Colon (tissue), 2 donors: Measurements from ENCODE around the gene G6PC3.
"Not testable (repeated sequence)": the region's sequence is repeated elsewhere in the genome, so short reads cannot be mapped to it uniquely, and the experiment has no call there.

Experiments
- FAIRE-seq: peaks from 2 replicates; lab custom pipeline; 2012; peaks lifted over from hg19 to GRCh38; lab: Jason Lieb, UNC
- donor health status: control.
- donor health status: control.

G6PC3 gene, protein sequence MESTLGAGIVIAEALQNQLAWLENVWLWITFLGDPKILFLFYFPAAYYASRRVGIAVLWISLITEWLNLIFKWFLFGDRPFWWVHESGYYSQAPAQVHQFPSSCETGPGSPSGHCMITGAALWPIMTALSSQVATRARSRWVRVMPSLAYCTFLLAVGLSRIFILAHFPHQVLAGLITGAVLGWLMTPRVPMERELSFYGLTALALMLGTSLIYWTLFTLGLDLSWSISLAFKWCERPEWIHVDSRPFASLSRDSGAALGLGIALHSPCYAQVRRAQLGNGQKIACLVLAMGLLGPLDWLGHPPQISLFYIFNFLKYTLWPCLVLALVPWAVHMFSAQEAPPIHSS

GRCh38 chr17:44070455-44071197 lies at the start of gene G6PC3:
TSS of gene G6PC3 (plus strand) at chr17:44070735. CDS start at chr17:44070966, 231 bp downstream.
- FAIRE-seq = no peak

GRCh38 chr17:44021227-44021626 lies 49.3 kb upstream of the G6PC3 start:
- FAIRE-seq = not testable (repeated sequence)

DNA sequence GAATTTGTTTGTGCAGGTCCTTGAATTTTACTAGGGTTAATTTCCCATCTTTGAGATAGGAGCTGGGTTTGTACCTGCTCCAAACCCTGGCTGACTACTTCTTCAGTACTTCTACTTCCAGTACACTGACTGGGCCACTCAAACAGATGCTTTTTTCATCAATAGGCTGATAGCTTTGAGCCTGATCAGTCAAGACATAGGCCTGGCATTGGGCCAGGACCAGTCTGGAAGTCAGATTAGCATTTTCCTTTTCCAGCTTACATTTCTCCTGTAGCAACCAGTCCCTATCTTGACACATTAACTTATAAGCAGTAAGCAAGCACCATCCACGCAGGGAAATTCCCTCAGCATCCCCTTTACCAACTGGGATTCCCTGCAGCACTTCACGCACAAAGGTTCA lies 48.3 kb upstream of the G6PC3 start:
- FAIRE-seq = no peak

DNA sequence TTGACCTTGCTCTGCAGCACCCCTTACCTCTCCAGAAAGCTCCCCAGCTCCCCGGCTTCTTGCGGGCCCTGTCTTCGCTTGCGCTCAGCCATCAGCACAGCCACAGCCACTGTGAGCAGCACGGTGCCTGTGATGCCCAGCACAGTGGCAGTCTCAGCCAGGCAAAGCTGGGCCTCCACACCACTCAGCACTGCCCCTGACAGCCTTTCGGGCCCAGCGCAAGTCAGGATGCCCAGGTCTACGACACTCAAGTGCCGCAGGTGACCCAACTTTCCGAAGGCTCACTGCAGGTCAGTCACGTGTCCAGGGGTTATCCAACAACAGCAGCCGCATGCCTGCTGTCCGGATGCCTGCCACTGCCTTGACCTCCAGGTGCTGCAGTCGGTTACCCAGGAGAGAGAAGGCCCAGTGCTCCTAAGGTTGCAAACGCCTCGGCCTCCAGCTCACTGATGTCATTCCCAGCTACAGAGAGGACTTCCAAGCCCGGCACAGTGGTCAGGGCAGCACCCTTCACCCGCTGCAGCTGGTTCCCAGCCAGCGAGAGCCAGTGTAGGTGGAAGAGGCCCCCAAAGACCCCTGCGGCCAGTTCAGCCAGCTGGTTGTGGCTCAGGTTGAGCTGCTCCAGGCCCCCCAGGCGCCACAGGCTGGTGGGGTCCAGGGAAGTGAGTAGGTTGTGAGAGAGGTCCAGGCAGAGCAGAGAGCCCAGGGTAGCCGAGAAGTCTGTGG lies 46.8 kb upstream of the G6PC3 start:
- FAIRE-seq = no peak

GRCh38 chr17:44024271-44024663 lies 46.3 kb upstream of the G6PC3 start:
- FAIRE-seq = no peak

DNA sequence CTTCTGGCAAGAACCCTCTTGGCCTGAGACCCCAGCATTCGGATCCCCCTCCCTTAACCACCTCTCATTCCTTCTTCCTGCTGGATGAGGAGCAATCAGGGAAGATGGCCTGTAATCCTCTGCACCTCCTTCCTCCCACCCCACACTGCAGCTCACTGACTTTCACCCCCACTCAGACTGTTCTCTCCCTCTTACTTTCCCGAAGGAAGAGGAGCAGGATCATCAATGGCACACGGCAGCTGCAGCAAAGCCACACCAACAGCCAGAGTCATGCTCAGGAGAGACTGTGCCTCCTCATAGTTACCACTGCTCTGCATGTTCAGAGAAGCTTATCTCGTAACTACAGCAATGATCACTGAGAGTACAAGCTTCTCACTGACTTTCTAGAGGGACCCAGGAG lies 45.7 kb upstream of the G6PC3 start:
- no peak for FAIRE-seq

DNA sequence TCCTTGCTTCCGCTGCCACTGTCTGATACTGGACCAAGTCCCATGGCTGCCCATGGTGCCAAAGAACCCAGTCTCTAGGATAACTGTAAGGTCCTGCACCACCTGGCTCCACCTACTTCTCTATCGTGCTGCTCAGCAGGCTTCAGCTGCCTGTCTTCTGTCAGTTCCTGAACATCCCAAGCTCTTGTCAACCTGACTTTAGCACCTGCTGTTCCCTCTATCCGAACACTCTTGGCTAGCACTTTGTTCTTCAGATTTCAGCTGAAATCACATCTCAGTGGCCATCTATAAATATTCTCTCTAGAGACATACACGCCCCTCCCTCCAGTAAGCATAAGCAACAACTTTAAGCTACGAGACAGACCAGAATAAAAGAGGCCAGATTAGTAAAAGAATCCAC lies 40.8 kb upstream of the G6PC3 start:
- FAIRE-seq = no peak

- FAIRE-seq = no peak
Measured at GRCh38 chr17:44030482-44030881, 40.1 kb upstream of the G6PC3 start.

DNA sequence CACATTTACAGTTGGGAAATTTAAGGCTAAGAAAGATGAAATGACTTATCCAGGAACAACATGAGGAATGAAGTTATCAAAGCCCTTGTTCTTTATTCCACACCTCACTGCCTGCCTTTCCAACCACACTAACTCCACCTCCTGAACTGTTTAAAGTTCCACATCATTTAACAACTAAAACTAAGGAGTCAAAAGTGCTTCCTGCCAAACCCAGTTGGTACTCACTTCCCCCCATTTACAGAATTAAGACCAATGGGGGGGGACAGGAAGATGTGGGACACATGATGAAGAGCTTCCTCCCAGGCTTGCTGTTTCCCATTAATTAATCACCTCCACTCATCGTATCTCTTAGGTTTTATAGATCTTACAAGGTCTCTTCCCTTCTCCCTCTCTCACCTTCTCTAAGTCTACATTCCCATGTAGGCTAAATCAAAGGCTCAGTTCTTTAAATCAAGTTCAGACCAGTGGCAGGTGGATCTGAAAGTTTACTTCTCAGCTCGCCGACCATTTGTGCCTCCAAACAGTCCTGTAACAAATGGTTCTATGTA lies 36.6 kb upstream of the G6PC3 start:
- FAIRE-seq = no peak

- not testable (repeated sequence) for FAIRE-seq
Measured at GRCh38 chr17:44034688-44035087, 35.8 kb upstream of the G6PC3 start.

- FAIRE-seq = no peak
Measured at GRCh38 chr17:44037471-44037870, 33.1 kb upstream of the G6PC3 start.

GRCh38 chr17:44038604-44039011 lies 31.9 kb upstream of the G6PC3 start:
- no peak for FAIRE-seq

DNA sequence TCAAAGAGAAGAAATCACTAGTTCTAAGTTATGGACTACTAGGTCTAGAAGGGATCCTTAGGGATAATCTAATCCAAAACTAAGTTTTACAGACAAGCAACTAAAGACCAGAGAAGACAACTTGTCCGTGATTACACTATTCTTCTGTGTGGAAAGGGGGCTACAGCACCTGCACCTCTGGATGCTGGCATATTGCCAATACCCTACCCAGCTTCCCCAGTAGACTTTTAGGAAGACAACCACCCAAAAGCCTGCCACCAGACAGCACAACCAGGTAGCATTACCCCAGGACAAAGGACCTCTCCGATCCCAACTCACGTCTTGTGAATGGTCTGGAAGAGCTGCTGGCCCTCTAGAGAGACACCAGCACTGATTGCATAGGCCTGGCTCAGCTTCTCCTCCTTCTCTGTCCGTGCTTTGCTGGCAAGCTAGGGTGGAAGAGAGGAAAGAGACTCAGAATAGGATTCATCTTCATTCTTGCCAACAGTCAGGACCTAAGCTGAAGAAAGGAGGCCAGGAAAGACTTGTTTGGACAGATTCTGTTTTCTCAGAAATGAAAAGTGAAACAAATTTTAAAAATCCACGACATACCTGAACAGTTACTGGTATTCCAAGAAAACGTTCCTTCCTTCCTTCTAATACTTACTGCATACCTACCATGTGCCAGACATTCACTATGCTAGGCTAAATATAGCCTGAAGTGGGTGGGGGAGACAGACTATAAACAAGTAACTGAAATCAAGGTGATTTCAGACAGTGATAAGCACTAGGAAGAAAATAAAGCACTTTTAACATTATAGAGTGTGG lies 30.5 kb upstream of the G6PC3 start:
- FAIRE-seq = no peak

- FAIRE-seq = no peak
Measured at GRCh38 chr17:44043272-44043696, 27.3 kb upstream of the G6PC3 start.

GRCh38 chr17:44044071-44044470 lies 26.5 kb upstream of the G6PC3 start:
- no peak for FAIRE-seq

DNA sequence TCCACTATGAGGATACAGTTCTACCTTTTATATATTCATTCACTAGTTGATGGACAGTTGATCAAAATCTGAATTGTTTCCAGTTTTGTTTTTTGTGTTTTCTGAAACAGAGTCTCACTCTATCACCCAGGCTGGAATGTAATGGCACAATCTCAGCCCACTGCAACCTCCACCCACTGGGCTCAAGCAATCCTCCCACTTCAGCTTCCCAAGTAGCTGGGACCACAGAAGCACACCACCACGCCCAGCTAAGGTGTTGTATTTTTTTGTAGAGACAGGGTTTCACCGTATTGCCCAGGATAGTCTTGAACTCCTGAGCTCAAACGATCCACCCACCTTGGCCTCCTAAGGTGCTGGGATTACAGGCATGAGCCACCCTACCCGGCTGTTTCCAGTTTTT lies 25.0 kb upstream of the G6PC3 start:
- FAIRE-seq = no peak

GRCh38 chr17:44046893-44047292 lies 23.6 kb upstream of the G6PC3 start:
- not testable (repeated sequence) for FAIRE-seq

DNA sequence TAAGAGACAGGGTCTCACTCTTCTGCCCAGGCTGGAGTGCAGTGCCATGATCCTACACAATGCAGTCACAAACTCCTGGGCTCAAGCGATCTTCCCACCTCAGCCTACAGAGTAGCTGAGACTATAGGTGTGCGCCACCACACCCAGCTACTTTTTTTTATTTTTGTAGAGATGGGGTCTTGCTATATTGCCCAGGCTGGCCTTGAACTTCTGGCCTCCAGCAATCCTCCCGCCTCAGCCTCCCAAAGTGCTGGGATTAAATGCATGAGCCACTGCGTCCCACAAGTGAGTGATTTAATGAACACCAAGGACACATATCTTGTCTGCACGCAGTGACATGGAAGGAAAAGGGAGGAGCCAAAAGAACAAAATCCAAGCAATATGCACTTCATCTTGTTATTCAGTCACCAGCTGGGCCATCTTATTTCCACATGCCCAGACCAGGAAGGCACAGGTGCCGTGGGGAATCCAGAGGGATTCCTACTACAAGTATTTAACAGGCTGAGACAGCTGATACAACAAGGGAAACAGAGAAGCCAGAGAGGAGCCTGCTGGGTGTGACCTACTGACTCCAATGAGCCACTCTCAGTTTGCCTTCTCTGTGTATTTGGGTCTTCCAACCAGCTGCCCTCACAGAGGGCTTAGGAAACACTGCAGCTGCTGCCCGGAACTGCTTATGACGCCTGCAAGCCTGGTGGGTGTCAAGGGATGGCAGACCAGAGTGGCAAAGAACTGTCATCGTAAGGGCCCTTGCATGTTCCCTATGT lies 21.1 kb upstream of the G6PC3 start:
- FAIRE-seq = no peak

GRCh38 chr17:44053125-44053872 lies 17.2 kb upstream of the G6PC3 start:
- FAIRE-seq = no peak
